Measurements from ENCODE around the gene DOCK11. TPM values are rescaled to one million over a fixed set of nuclear protein-coding genes. Genes with fewer than 3 reads are reported as not detected.

Gene DOCK11
- total and polyA plus RNA-seq, 9 of the 15 experiments (the other 6 are each of a cell fraction or from before 2014, with no cell fraction given) = 41.8 to 77.8 (median 50.9) TPM

DNA sequence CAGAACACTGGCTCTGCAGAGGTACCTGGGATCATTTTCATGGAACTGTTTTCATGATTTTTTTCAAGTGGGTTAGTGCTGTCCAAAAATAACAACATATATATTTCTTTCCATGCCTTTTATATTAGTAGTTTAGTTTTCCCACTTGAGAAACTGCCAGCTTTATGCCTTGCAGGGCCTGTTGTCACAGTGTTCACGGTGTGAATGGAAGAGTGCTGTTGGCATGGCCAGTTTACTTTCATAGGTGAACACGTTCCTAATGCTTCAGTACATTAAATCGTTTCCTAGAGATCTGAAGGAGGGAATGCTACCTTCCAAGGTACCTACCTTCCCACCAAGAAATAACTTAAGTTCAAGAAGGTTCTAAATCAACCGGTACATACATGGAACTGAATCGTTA, 12.6 kb downstream of the DOCK11 start:
- Histone ChIP-seq H3K79me2 (ENCODE audit: control insufficient read depth, insufficient read depth, low read length) (peaks cover 95% of the 10 kb centered on the region), H3K9me3 (replicated peaks; ENCODE audit: control insufficient read depth, insufficient read depth, low read depth, low read length) (no peaks in the 10 kb centered on the region), H3K27ac (ENCODE audit: extremely low read depth, low read depth, low read length) (no peak overlapping the region), H4K20me1 (replicated peaks; ENCODE audit: control insufficient read depth, insufficient read depth, low read length) (no peaks in the 10 kb centered on the region), H3K36me3 (ENCODE audit: control insufficient read depth, insufficient read depth, low read length) (peaks cover 29% of the 10 kb centered on the region; the same call in 2 of the 3 replicates), H3K9me1 (ENCODE audit: control insufficient read depth, insufficient read depth, low read length) (no peaks in the 10 kb centered on the region), H2AFZ (ENCODE audit: low read depth, low read length) (no peak overlapping the region), H3K4me3 (no peak overlapping the region), H3K27me3 (ENCODE audit: control insufficient read depth in 2 of 2, insufficient read depth in 2 of 2, low read length in 2 of 2) (no peaks in the 10 kb centered on the region), H3K4me1 (replicated peaks in 1 of 2; ENCODE audit: control insufficient read depth in 2 of 2, insufficient read depth in 2 of 2, low read length in 2 of 2) (peaks cover 11 to 24% of the 10 kb centered on the region in 2 experiments; a peak in 4 of 5 replicates), H3K4me2 (ENCODE audit: insufficient read depth, low read length) (no peak overlapping the region), H3K9ac (ENCODE audit: insufficient read depth in 1 of 2, low read depth in 2 of 2, low read length in 2 of 2) (no peak overlapping the region)
- no TSS peak for BruUV-seq (replicated peaks)
- FAIRE-seq (no peak), ATAC-seq (no peak), DNase-seq (ENCODE audit: extremely low read depth in 1 of 4, low spot score in 3 of 4) (no peak)
- WGBS (ENCODE audit: insufficient coverage, low coverage, missing lambda C conversion rate) = 66% methylated on average over 5 of the region's 5 CpGs
- in situ Hi-C loops (cut with MboI) = no loop called here
- POLR2A ChIA-PET = interaction anchor here (0.6 to 1.7 kb wide), 3 partner anchors 9 to 26 kb away, joined by 3 to 4 read pairs (median 4); no protein-coding TSS in a partner anchor
- CTCF ChIA-PET (ENCODE audit: low intra/inter-chr PET ratio) = no interaction called here
- TF ChIP-seq CBFB (CRISPR knock-in tag; IDR thresholded peaks at IDR 0.05) (no peak), BRCA1 (IDR thresholded peaks at IDR 0.05) (no peak), BRCA1 (CRISPR knock-in tag; IDR thresholded peaks at IDR 0.05) (no peak), YBX1 (IDR thresholded peaks at IDR 0.05) (no peak), SAFB2 (IDR thresholded peaks at IDR 0.05; ENCODE audit: borderline replicate concordance, low read depth, low read length, severe bottlenecking) (no peak), RAD21 (CRISPR knock-in tag; conservative IDR thresholded peaks at IDR 0.05 in 1 of 2, IDR thresholded peaks at IDR 0.05 in 1 of 2) (no peak), XRCC4 (IDR thresholded peaks at IDR 0.05; ENCODE audit: extremely low read depth, insufficient read depth, insufficient read length) (no peak)
- intact Hi-C loops (cut with micrococcal nuclease) = no loop called here
